Stimulated activated CD4-positive, alpha-beta T cell treated with anti-CD3 and anti-CD28 coated beads, Interleukin-2, amount 100 ng/mL, for 24 hours (primary cell): ENCODE data around the gene ILKAP.

Experiments used
- DNase-seq, 2 donors: peaks; one replicate each; pipeline ENCODE4 v3.0.0-alpha.2; 2020

The ILKAP gene, protein sequence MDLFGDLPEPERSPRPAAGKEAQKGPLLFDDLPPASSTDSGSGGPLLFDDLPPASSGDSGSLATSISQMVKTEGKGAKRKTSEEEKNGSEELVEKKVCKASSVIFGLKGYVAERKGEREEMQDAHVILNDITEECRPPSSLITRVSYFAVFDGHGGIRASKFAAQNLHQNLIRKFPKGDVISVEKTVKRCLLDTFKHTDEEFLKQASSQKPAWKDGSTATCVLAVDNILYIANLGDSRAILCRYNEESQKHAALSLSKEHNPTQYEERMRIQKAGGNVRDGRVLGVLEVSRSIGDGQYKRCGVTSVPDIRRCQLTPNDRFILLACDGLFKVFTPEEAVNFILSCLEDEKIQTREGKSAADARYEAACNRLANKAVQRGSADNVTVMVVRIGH

GRCh38 chr2:238203094-238203972 lies at the start of gene ILKAP:
Gene ILKAP (minus strand): TSS chr2:238203695. CDS start chr2:238203553, 142 bp downstream.
- DNase-seq = peak; percentile 89 to 90

- DNase-seq = no peak
These were observed 49.5 kb upstream of the ILKAP start for GRCh38 chr2:238252766-238253630.

- DNase-seq = no peak
These were observed 48.5 kb upstream of the ILKAP start for GRCh38 chr2:238251986-238252385.

- no peak for DNase-seq
These were observed 47.8 kb upstream of the ILKAP start for GRCh38 chr2:238251331-238251730.

DNA sequence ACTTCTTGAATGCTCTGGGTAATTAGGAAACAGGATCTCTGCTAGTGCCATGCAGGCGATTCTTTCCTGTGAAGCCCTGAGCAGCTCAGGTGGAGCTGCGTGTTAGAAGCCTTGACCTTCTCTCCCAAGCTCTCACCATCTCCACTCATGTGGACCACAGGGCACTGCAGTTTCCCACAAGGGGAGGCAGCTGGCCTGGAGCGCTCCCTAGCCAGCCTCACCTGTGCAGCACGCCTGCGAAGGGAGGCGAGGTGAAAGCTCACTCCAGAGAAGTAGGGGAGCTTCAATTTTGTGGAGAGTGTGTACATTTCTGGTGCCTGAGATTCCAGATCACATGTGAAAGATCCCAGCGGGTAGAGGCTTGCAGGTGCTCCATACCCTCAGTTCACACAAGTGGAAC lies 47.4 kb upstream of the ILKAP start:
- no peak for DNase-seq

DNA sequence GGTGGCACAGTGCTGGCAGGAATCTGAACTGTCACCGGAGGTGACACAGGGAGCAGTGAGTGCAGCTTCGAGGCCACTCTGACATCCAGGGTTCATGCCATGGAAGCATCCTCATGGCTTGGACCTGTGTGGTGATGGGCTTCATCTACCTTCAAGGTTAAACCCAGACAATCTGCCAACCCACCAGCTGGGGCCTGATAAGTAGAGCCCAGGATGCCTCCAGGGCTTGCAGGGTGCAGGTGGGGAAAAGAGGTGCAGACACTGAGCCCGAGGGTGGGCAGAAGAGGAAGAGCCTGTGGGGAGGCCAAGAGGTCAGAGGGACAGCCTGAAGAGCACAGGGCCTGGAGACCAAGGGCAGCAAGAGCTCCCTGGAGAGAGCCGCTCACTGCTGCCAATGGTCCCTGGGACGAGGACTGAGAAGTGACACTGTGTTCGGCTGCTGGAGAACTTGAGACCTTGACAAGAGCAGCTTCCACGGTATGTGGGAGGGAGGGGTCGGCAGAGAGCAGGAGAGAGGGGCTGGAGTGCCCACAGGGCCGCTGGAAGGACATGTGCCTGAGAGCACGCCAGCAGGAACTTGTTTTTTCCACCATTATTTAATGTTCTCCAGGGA lies 44.5 kb upstream of the ILKAP start:
- DNase-seq = no peak

- no peak for DNase-seq
These were observed 43.7 kb upstream of the ILKAP start for GRCh38 chr2:238247002-238247822.

GRCh38 chr2:238244151-238244550 lies 40.7 kb upstream of the ILKAP start:
- DNase-seq = no peak

DNA sequence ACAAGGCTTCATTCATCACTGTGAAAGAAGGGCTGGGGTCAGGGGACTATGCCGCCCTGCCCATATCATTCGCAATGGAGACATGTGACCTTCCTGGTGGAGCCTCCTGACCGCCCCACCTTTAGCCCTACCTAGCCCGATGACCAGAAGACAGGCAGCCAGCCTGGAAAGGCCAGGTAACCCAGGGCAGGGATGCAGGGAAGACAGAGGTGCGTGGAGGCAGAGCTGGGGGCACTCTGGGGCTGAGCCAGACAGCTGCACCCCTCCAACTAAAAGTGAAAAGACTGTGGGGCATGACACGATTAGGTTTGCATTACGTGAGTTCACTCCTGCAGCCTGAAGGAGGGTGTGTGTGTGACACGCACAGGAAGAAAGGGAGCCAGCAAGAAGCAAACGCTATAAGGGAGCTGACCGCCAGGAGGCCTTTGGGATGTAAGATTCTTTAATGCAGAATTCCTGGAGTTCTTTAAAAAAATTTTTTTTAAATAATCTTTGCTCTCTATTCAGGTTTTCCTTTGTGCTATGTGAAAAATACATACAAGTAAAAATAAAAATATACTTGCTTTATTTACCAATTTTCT lies 40.1 kb upstream of the ILKAP start:
- DNase-seq = no peak

DNA sequence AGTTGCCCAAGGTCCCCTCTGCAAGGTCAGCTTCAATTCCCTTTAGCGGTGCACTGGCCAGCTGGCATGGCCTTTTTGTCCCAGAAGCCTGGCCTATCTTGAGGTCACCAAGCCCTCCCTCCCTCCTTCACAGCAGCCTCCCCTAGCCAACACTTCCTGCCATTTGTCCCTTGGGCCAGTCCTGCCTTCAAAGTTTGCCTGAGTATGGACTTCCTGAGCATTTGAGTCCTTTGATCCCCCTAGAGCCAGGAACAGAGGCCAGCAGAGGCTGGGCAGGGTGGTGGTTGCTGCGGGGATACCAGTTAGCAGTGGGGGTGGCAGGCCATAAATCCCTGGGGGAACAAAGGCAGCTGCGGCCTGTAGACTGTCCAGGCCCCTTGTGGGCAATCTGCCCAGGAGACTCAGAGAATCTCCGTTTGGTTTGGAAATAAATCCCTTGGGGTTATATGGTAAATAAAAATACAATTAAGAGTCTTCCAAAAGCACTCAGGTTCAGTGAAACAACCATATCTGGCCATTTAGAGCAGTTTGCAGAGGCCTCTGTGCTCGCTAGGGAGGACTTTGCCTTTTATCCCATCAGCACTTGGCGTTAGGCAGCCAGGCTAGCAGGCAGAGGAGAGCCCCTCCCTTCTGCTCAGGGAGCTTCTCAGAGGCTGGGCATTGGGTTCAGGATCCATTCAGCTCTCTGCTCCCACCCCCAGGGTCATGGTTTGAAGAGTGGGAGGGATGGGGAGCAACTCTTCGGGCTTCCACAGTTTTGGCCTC lies 39.4 kb upstream of the ILKAP start:
- no peak for DNase-seq

DNA sequence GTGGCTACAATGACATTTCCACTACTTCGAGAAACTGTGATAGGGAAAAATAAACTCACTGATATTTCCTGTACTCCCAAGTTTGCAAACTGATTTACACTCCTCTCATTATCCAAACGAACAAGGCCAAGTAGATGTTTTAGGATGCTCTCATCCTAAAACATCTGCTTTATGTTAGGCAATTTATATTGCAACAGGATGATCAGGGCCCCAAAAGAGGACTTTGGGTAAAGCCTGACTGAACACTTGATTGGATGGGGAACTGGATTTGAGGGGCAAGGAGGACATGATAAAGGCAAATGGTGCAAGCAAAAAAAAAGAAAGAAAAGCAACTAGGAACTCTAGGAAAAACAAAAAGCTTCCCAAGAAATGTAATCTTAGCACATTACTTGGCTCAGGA lies 38.5 kb upstream of the ILKAP start:
- DNase-seq = no peak

- peak in 1 of 2 donors; percentile 20 for DNase-seq
These were observed 37.5 kb upstream of the ILKAP start for GRCh38 chr2:238240757-238241711.

GRCh38 chr2:238239863-238240756 lies 36.6 kb upstream of the ILKAP start, which contains the start of gene HES6:
Gene HES6 (minus strand): TSS chr2:238240038. CDS start chr2:238239905, 133 bp downstream.
- peak; percentile 78 to 81 for DNase-seq

DNA sequence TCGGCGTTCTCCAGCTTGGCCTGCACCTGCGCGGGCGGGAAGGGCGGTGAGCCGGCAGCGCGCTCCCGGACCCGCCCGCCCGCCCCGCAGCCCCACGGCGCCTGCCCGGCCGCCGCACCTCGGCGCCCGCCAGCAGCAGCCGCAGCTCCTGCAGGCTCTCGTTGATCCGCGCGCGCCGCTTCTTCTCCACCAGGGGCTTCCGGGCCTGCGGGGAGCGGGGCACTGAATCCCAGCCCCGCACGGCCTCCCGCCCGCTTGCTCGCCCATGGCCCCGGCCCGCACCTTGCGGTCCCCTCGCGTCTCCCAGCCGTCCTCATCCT lies 36.0 kb upstream of the ILKAP start:
- DNase-seq = peak; percentile 27 to 40

DNA sequence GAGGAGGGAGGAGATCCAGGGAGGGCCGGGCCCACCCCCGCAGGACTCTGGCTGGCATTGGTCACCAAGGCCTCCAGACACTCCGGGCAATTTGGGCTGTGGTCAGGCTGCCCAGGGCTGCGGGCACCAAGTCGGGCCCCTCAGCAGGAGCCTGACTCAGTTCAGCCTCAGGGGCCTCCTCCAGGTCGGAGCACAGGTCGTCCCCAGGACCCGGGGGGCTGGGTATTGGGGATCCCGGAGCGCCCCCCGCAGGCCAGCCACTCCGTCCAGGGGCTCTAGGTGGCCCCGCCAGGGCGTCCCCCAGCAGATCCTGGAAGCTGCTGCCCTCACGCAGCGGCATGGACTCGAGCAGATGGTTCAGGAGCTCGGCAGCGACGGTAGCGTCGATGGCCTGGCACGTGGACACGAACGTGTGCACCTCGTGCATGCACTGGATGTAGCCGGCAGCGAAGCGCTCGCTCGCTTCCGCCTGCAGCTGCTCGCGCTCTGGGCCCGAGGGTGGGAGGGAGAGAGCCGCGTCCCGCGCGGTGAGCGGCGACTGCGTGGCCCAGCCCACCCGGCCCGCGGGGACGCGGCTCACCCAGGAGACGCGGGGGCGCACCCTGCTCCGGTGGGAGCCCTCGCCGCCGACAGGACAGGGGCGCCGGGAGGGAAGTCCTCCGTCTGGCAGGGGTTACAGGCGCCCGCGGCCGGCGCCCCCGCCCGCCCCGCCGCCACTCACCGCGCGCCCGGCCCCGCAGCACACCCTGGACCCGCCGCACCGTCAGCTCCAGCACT lies 35.5 kb upstream of the ILKAP start:
- DNase-seq = peak; percentile 36 to 42

GRCh38 chr2:238238311-238238765 lies 34.8 kb upstream of the ILKAP start:
- no peak for DNase-seq
